LNCAP (cell line): ENCODE measurements around the gene ERO1B.

Source experiments
- TF ChIP-seq, protein P1 (sequence below): fragments of 450-650 bp; IDR thresholded peaks from 2 replicates; pipeline ENCODE4 v1.5.1; 2017; ENCODE audit warnings: mild to moderate bottlenecking

The ERO1B gene

DNA sequence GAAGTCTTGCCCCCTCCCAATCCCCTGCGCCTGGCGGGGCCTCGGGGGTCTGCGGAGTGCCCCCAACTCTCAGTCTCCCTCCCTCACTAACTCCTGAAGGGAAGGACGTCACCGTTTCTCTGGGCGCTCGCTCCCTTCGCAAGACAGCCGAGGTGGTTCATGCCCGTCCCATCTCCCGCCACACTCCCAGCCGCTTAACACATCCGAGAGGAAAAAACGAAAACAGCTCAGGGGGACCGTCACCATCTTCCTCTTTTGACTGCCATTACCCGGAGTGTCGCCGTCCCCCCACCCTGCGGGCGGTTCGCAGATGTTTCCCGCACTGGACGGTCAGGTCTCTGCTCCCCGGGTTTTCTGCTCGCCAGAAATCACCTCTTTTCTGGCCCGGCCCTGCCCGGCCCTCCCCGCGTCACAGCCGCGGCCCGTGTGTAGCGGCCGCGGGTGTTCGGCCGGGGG, 532 bp downstream of the ERO1B start:
- TF ChIP-seq, protein P1, sequence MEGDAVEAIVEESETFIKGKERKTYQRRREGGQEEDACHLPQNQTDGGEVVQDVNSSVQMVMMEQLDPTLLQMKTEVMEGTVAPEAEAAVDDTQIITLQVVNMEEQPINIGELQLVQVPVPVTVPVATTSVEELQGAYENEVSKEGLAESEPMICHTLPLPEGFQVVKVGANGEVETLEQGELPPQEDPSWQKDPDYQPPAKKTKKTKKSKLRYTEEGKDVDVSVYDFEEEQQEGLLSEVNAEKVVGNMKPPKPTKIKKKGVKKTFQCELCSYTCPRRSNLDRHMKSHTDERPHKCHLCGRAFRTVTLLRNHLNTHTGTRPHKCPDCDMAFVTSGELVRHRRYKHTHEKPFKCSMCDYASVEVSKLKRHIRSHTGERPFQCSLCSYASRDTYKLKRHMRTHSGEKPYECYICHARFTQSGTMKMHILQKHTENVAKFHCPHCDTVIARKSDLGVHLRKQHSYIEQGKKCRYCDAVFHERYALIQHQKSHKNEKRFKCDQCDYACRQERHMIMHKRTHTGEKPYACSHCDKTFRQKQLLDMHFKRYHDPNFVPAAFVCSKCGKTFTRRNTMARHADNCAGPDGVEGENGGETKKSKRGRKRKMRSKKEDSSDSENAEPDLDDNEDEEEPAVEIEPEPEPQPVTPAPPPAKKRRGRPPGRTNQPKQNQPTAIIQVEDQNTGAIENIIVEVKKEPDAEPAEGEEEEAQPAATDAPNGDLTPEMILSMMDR, result no peak

DNA sequence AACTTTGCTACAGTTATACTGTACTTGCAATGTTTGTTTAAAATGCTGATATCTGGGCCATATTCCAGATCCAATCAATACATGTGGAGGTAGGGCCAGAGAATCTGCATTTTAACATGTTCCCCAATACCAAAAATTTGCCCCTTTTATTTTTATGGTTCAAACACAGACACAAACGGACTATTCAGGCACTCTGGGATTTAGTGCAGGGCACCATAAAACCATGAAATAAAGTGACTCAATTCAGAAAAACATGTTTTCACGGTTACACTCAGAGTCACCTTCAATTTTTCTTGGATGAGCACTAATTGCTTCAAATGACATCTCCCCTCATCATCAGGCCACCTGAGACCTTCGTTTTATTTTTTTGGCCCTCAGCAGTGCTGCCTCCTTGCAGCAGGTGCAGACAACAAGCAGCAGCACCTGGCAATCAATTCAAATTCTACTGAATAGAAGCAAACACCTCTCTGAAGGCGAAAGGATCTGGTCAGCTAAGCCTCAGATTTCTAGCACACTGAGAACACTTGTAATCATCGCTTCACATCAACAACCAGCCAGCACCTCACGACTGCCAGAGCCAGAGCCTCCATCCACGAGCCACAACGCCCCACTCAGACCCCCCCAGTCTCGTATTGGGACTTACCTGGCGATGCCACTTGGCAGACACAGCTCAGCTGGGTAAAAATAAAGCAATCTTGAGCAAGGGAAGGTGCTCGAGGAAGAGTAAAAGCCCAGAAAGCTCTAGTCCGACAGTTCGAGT, 1.1 kb downstream of the ERO1B start:
- TF ChIP-seq, protein P1, result no peak

DNA sequence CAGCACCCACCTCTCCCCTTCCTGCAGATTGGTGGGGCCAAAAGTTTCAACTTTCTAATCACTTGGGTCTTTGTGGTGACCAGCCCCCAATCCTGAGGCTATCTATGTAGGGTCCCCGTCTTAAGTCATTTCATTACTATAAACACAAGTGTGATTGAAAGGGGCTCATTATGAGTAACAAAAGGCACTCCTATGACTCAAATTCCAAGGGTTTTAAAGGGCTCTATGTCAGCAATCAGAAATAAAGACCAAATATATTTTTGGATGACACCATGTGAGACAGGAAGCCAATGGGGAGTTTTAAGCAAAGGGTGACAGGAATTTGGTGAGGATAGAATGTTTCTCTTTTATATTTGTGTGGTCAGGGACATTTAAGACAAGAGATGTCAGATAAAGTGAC, 6.2 kb downstream of the ERO1B start:
- TF ChIP-seq, protein P1, result no peak

DNA sequence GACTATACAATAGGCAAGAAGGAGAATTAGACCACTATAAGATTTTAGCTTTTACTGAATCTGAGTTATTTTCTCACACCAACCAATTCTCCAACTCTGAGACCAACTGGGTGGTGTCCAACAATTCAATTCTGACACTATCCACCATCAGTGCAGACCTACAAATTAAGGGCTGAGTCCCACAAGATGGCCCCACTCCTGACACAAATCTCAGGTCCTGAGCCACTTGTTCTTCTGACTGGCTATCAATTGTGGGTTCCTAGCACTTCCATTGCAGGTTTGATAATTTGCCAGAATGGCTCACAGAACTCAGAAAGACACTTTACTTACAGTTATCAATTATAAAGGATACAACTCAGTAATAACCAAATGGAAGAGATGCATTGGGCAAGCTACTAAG, 6.7 kb downstream of the ERO1B start:
- TF ChIP-seq, protein P1, result no peak

DNA sequence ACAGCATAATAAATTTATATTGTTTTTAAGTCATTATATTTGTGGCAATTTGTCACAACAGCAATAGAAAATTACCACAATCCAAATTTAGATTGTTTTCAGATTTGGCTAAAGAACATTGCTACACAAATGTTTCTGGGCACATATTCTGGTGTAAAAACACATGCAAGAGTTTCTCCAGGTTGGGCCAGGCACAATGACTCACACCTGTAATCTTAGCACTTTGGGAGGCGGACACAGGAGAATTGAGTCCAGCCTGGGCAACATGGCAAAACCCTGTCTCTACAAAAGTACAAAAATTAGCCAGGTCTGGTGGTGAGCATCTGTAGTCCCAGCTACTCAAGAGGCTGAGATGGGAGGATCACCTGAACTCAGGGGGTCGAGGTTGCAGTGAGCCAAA, 8.4 kb downstream of the ERO1B start:
- TF ChIP-seq, protein P1, result no peak

DNA sequence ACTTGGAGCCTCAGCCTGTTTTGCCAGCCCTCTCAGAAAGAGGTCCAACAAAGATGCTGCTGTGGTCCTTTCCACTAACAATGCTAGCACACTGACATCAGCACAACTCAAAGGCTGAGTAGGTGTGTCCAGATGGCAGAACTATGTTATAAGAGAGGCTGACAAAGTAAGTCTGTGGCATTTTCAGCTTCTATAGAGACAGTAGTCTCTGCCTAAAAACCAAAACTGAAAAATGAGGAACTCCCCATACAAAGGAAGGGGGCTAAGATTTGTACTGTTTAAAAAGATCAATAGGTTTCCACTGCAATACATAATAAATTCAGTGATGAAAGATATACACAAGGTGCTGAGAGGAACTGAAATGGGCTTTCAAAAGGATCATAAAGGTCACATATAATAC, 12.3 kb downstream of the ERO1B start:
- TF ChIP-seq, protein P1, result no peak

DNA sequence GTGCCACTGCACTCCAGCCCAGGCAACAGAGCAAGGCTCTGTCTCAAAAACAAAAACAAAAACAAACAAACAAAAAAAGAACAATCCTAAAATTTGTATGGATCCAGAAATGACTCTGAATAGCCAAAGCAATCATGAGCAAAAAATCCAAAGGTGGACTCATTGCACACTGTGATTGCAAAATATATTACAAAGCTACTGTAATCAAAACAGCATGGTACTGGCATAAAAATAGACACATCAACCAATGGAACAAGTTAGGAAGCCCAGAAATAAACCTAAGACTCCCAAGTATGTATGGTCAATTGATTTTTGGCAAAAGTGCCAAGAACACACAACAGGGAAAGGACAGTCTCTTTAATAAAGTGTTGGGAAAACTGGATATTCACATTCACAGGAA, 19.9 kb downstream of the ERO1B start:
- TF ChIP-seq, protein P1, result no peak

DNA sequence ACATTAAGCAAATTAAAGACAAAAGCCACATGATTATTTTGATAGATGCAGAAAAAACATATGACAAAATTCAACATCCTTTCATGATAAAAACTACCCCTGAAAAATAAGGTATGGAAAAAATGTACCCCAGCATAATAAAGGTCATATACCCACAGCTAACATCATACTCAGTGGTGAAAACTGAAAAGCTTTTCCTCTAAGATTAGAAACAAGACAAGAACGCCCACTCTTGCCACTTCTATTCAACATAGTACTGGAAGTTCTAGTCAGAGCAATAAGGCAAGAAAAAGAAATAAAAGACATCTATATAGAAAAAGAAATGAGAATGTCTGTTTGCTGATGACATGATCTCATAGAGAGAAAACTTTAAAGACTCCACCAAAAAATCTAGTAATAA, 20.7 kb downstream of the ERO1B start:
- TF ChIP-seq, protein P1, result no peak
